B cell (primary cell): Measurements from ENCODE around the gene IGF1.

ENCODE experiments used
- EZH2 ChIP-seq: IDR thresholded peaks from 2 replicates; pipeline ENCODE4 v1.6.1; 2012; ENCODE audit warnings: borderline replicate concordance, low read depth, mild to moderate bottlenecking, moderate library complexity, low read length; ENCODE audit not compliant: insufficient read depth, poor library complexity, severe bottlenecking
- TF ChIP-seq, protein P1 (sequence below): fragments of 200-600 bp; IDR thresholded peaks from one replicate; pipeline ENCODE4 v1.8.0; 2022; ENCODE audit warnings: antibody characterized with exemption, mild to moderate bottlenecking

DNA sequence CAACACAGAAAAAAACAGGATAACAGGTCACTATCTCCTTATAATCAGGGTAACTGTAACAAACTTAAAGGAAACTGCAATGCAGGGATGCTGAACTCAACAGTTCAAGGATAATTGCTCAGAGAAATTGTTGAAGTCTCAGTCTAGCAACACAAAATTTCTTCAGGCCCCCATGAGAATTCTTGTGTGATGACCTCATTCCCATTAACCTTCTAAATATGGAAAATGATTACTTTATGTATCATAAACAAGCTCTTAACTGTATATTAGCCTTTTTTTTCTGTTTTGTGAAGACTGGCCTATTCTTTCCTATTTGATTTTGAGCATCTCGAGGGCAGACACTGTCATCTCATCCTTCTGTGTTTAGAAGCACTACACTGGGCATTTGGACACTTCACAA lies 47.1 kb downstream of the IGF1 start:
- TF ChIP-seq, protein P1, sequence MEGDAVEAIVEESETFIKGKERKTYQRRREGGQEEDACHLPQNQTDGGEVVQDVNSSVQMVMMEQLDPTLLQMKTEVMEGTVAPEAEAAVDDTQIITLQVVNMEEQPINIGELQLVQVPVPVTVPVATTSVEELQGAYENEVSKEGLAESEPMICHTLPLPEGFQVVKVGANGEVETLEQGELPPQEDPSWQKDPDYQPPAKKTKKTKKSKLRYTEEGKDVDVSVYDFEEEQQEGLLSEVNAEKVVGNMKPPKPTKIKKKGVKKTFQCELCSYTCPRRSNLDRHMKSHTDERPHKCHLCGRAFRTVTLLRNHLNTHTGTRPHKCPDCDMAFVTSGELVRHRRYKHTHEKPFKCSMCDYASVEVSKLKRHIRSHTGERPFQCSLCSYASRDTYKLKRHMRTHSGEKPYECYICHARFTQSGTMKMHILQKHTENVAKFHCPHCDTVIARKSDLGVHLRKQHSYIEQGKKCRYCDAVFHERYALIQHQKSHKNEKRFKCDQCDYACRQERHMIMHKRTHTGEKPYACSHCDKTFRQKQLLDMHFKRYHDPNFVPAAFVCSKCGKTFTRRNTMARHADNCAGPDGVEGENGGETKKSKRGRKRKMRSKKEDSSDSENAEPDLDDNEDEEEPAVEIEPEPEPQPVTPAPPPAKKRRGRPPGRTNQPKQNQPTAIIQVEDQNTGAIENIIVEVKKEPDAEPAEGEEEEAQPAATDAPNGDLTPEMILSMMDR = no peak
- no peak for TF ChIP-seq EZH2
